IPS-18a (cell line): ENCODE measurements around the gene TPD52L2.
"Not testable (repeated sequence)": the region's sequence is repeated elsewhere in the genome, so short reads cannot be mapped to it uniquely, and the experiment has no call there.

Experiments
- H3K27ac ChIP-seq: one replicate; pipeline ENCODE4 v1.5.1; 2013; ENCODE audit warnings: low read length
- H3K27me3 ChIP-seq: one replicate; pipeline ENCODE4 v1.6.1; 2013; ENCODE audit warnings: mild to moderate bottlenecking, low read length; ENCODE audit not compliant: control insufficient read depth, insufficient read depth
- H3K36me3 ChIP-seq: one replicate; pipeline ENCODE4 v1.6.1; 2013; ENCODE audit warnings: low read depth, low read length; ENCODE audit not compliant: control insufficient read depth
- H3K4me1 ChIP-seq: one replicate; pipeline ENCODE4 v1.6.1; 2013; ENCODE audit warnings: low read depth, low read length; ENCODE audit not compliant: control insufficient read depth
- H3K4me3 ChIP-seq: one replicate; pipeline ENCODE4 v1.5.1; 2013; ENCODE audit warnings: low read length
- H3K9ac ChIP-seq: one replicate; pipeline ENCODE4 v1.6.1; 2013; ENCODE audit warnings: mild to moderate bottlenecking, low read length, moderate library complexity
- H3K9me3 ChIP-seq: one replicate; pipeline ENCODE4 v1.6.1; 2013; ENCODE audit warnings: low read depth, low read length; ENCODE audit not compliant: control insufficient read depth

TPD52L2 gene

GRCh38 chr20:63877755-63878470, 12.8 kb downstream of the TPD52L2 start:
- no peak overlapping the region for H3K27ac ChIP-seq
- H3K27me3 ChIP-seq: no peaks in the 10 kb centered on the region
- H3K9ac ChIP-seq: no peak overlapping the region
- H3K36me3 ChIP-seq: peaks cover 37% of the 10 kb centered on the region
- H3K9me3 ChIP-seq: no peaks in the 10 kb centered on the region
- no peaks in the 10 kb centered on the region for H3K4me1 ChIP-seq
- H3K4me3 ChIP-seq: no peak overlapping the region

DNA sequence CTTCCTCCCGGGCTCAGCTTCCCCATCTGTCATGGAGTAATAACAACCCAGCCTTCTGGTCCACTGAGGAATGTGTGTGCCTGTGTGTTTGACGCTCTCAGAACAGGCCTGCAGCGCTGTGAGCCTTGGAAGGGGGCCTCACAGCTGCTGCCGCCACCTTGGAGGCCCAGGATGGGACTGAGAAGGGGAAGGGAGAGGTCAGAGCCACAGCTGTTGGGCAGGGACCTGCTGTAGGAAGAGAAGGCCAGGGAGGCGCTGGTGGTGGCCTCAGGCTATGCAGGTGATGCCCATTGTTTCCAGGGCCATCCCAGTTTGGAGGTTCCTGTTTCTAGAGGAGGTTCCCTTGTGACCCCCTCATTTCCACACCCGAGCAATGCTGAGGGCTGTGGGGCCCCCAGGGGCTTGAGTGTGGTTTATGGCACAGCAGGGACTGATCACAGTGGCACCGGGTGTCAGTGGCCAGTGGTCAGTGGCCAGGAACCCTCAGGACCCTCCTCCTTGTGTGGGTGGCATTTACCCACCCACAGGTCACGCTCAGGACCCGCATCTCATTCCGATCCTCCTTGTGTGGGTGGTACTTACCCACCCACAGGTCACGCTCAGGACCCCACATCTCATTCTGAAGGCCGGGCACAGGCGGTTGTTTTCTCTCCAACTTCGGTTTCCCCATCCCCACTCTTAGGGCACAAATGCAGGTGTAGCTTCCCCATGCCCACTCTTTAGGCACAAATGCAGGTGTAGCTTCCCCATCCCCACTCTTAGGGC, 14.0 kb downstream of the TPD52L2 start:
- Histone ChIP-seq H3K27me3 (no peaks in the 10 kb centered on the region), H3K9ac (no peak overlapping the region), H3K4me3 (no peak overlapping the region), H3K27ac (no peak overlapping the region), H3K9me3 (no peaks in the 10 kb centered on the region), H3K36me3 (peaks cover 37% of the 10 kb centered on the region), H3K4me1 (no peaks in the 10 kb centered on the region)

DNA sequence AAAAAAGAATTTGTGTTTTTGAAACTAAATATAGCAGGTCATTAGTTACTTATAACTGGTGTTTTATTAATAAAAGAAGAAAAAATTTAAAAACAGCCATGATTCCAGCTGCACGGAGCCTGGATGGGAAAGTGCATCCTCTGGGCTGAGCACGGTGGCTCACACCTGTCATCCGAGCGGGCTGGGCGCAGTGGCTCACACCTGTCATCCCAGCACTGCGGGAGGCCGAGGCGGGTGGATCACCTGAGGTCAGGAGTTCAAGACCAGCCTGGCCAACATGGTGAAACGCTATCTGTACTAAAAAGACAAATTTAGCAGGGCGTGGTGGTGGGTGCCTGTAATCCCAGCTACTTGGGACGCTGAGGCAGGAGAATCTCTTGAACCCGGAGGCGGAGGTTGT, 15.8 kb downstream of the TPD52L2 start:
- H3K4me1 ChIP-seq, H3K27ac ChIP-seq, H3K27me3 ChIP-seq, H3K9me3 ChIP-seq, H3K9ac ChIP-seq, H3K4me3 ChIP-seq: not testable (repeated sequence)
- peaks cover 39% of the 10 kb centered on the region for H3K36me3 ChIP-seq

- H3K4me3 ChIP-seq: no peak overlapping the region
- no peaks in the 10 kb centered on the region for H3K9me3 ChIP-seq
- H3K4me1 ChIP-seq: no peaks in the 10 kb centered on the region
- no peak overlapping the region for H3K27ac ChIP-seq
- H3K9ac ChIP-seq: no peak overlapping the region
- H3K36me3 ChIP-seq: peaks cover 32% of the 10 kb centered on the region
- no peaks in the 10 kb centered on the region for H3K27me3 ChIP-seq
Measured at GRCh38 chr20:63881451-63882226, 16.6 kb downstream of the TPD52L2 start.

- Histone ChIP-seq H3K9ac (no peak overlapping the region), H3K27ac (no peak overlapping the region), H3K4me3 (no peak overlapping the region), H3K27me3 (no peaks in the 10 kb centered on the region), H3K36me3 (peaks cover 30% of the 10 kb centered on the region), H3K4me1 (no peaks in the 10 kb centered on the region), H3K9me3 (no peaks in the 10 kb centered on the region)
Measured at GRCh38 chr20:63882257-63883200, 17.5 kb downstream of the TPD52L2 start.

DNA sequence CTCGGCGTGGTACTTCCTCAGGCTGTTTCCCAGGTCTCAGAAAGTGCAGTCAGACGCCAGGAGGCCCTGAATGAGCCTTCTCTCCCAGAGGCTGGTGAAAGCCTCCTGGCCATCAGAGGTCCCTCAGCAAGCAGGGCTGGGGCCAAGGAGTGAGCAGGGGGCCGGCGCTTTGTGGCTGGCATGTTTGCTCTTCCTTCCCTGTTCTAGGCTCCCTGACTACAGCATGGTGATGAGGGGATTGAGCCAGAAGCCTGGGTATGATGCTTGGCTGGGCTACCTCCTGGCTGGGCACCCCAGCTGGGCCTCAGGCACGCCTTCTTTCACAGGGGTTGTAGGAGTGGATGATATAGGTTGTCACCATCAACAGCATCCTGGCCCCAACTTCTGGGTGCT, 18.1 kb downstream of the TPD52L2 start:
- H3K27ac ChIP-seq: no peak overlapping the region
- no peaks in the 10 kb centered on the region for H3K27me3 ChIP-seq
- no peaks in the 10 kb centered on the region for H3K9me3 ChIP-seq
- H3K4me1 ChIP-seq: no peaks in the 10 kb centered on the region
- peaks cover 33% of the 10 kb centered on the region for H3K36me3 ChIP-seq
- no peak overlapping the region for H3K4me3 ChIP-seq
- H3K9ac ChIP-seq: no peak overlapping the region

GRCh38 chr20:63884506-63885263, 19.6 kb downstream of the TPD52L2 start:
- Histone ChIP-seq H3K9me3 (no peaks in the 10 kb centered on the region), H3K9ac (no peak overlapping the region), H3K4me1 (no peaks in the 10 kb centered on the region), H3K27ac (no peak overlapping the region), H3K36me3 (peaks cover 42% of the 10 kb centered on the region), H3K27me3 (no peaks in the 10 kb centered on the region), H3K4me3 (no peak overlapping the region)

DNA sequence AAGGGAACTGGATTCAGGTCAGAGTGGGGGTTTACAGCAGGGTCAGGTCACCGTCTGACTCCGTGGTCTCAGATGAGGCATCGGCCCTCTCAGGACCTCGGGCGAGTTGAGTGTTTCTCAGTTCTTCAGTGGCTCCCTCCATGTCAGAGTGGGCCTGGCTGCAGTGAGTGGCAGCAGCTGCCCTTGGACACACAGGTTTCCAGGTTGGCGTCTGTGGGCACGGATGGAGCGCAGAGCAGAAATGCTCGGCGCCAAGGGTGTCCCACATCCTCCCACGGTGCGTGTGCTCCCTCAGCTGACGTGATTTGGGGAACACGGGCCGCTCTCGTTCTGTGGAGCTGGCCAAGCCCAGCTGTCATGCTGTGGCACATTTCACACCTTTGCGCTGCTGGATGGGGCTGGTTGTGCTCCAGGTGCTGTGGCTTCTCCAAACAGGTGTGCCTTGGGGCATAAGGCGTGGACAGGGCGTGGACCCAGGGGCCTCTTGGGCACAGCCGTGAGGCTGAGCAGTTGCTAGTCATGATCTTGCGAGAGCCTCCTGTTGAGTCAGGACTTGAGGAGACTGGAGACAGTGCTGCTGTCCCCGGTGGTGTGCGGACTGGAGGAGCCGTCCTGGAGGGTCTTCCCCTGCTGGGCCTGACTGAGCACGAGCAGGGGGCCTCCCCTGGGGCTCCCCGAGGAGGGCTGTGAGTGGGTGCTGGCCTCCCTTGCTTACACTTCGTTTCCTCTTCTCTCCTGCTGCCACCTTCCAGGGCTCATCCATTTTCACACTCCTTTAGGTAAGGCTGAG, 20.4 kb downstream of the TPD52L2 start:
- no peak overlapping the region for H3K9ac ChIP-seq
- H3K36me3 ChIP-seq: peaks cover 49% of the 10 kb centered on the region
- no peak overlapping the region for H3K27ac ChIP-seq
- H3K9me3 ChIP-seq: no peaks in the 10 kb centered on the region
- H3K4me3 ChIP-seq: no peak overlapping the region
- no peaks in the 10 kb centered on the region for H3K4me1 ChIP-seq
- no peaks in the 10 kb centered on the region for H3K27me3 ChIP-seq

DNA sequence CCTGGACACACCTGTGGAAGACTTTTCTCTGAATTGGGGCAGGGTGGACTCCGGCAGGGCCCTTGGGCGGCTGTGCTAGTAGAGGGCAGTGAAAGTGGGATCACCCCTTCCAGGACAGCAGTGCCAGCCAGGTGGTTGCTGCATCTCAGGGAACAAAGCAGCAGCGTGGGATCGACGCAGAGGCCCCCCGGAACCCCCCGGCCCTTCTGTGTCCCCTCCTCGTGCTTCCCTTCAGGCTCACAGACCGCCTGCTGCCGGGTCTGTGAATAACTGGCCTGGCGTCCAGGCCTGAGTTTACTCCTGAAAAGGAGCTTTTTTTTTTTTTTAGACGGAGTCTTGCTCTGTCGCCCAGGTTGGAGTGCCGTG, 21.0 kb downstream of the TPD52L2 start:
- H3K4me1 ChIP-seq: no peaks in the 10 kb centered on the region
- H3K9me3 ChIP-seq: no peaks in the 10 kb centered on the region
- H3K27ac ChIP-seq: no peak overlapping the region
- H3K27me3 ChIP-seq: no peaks in the 10 kb centered on the region
- peaks cover 50% of the 10 kb centered on the region for H3K36me3 ChIP-seq
- no peak overlapping the region for H3K9ac ChIP-seq
- H3K4me3 ChIP-seq: no peak overlapping the region

DNA sequence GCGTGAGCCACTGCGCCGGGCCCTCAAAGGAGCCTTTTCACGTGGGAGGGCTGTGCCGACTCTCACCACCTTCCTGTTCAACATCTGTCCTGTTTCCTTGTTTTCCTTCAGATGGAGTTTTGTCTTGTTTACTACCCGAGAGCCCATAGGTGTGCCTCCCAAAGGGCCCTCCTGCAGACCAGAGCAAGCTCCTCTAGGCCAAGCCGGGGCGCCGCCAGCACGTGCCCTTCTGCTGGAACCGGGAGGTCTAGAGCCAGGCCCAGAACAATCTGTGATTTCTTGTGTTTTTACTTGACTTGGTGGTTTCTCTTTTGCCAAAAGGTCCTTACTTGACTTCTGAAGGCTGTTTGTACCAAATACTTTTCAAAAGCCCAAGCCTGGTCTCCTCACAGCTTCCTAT, 21.9 kb downstream of the TPD52L2 start:
- H3K9me3 ChIP-seq: no peaks in the 10 kb centered on the region
- no peaks in the 10 kb centered on the region for H3K27me3 ChIP-seq
- H3K27ac ChIP-seq: no peak overlapping the region
- H3K36me3 ChIP-seq: peaks cover 50% of the 10 kb centered on the region
- H3K9ac ChIP-seq: no peak overlapping the region
- H3K4me3 ChIP-seq: no peak overlapping the region
- no peaks in the 10 kb centered on the region for H3K4me1 ChIP-seq
